Measurements from ENCODE around the gene VAMP5. TPM values are rescaled to one million over a fixed set of nuclear protein-coding genes. Genes with fewer than 3 reads are reported as not detected.
"Not testable (repeated sequence)": the region's sequence is repeated elsewhere in the genome, so short reads cannot be mapped to it uniquely, and the experiment has no call there.

VAMP5 gene
- total and polyA plus RNA-seq, 9 of the 15 experiments (the other 6 are each of a cell fraction or from before 2014, with no cell fraction given): 0.54 to 1.9 (median 1.5) TPM; not detected in 2

DNA sequence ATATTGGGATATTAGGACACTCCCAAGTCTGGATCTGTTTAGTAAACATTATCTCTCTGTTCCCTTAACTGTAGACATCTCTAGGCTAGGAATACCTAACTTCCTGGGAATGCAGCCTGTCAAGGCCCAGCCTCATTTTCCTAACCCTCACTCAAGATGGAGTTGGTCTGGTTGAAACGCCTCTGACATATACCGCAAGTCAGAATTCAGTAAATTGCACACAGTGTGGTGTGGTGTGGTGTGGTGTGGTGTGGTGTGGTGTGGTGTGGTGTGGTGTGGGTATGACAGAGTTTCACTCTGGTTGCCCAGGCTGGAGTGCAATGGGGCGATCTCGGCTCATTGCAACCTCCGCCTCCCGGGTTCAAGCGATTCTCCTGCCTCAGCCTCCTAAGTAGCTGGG lies 30.5 kb downstream of the VAMP5 start:
- H3K4me3 ChIP-seq; H4K20me1 ChIP-seq (replicated peaks; ENCODE audit: control insufficient read depth, insufficient read depth, low read length); BruUV-seq (replicated peaks); FAIRE-seq; H3K27ac ChIP-seq (ENCODE audit: extremely low read depth, low read depth, low read length); H2AFZ ChIP-seq (ENCODE audit: low read depth, low read length); H3K4me2 ChIP-seq (ENCODE audit: insufficient read depth, low read length); CTCF ChIA-PET (ENCODE audit: low intra/inter-chr PET ratio); H3K9me3 ChIP-seq (replicated peaks; ENCODE audit: control insufficient read depth, insufficient read depth, low read depth, low read length); H3K27me3 ChIP-seq (ENCODE audit: control insufficient read depth in 2 of 2, insufficient read depth in 2 of 2, low read length in 2 of 2); H3K9me1 ChIP-seq (ENCODE audit: control insufficient read depth, insufficient read depth, low read length); ATAC-seq; DNase-seq (ENCODE audit: extremely low read depth in 1 of 4, low spot score in 3 of 4); H3K9ac ChIP-seq (ENCODE audit: insufficient read depth in 1 of 2, low read depth in 2 of 2, low read length in 2 of 2); in situ Hi-C loops (cut with MboI): not testable (repeated sequence)
- WGBS (ENCODE audit: insufficient coverage, low coverage, missing lambda C conversion rate): 92% methylated on average over 7 of the region's 7 CpGs
- intact Hi-C loops (cut with micrococcal nuclease): loop anchor here (5.0 kb wide), 2 partner anchors 37 to 287 kb away; partner anchors contain the start of genes TGOLN2 and VAMP8
- Histone ChIP-seq H3K79me2 (ENCODE audit: control insufficient read depth, insufficient read depth, low read length) (peaks cover 66% of the 10 kb centered on the region), H3K4me1 (replicated peaks in 1 of 2; ENCODE audit: control insufficient read depth in 2 of 2, insufficient read depth in 2 of 2, low read length in 2 of 2) (peaks cover 11 to 33% of the 10 kb centered on the region in 2 experiments; a peak in 4 of 5 replicates), H3K36me3 (ENCODE audit: control insufficient read depth, insufficient read depth, low read length) (peaks cover 31% of the 10 kb centered on the region)
- POLR2A ChIA-PET: interaction anchor here (0.7 to 1.3 kb wide), 3 partner anchors 20 to 579 kb away, joined by 3 to 5 read pairs (median 4); partner anchors contain the start of genes GGCX and RNF181
- TF ChIP-seq CXXC5 (CRISPR knock-in tag; IDR thresholded peaks at IDR 0.05) (0 out of 2 replicates have a peak, but pooled peaks have one; percentile 14), ZNF583 (CRISPR knock-in tag; IDR thresholded peaks at IDR 0.05) (0 out of 2 replicates have a peak, but pooled peaks have one; percentile 23), DMBX1 (CRISPR knock-in tag; IDR thresholded peaks at IDR 0.05; ENCODE audit: borderline replicate concordance) (0 out of 2 replicates have a peak, but pooled peaks have one; percentile 45), SMAD4 (CRISPR knock-in tag; conservative IDR thresholded peaks at IDR 0.05) (peak; percentile 31; the same call in 1 of the 2 replicates), IFI16 (CRISPR knock-in tag; IDR thresholded peaks at IDR 0.05) (0 out of 2 replicates have a peak, but pooled peaks have one; percentile 54)
- TF ChIP-seq, protein P1, sequence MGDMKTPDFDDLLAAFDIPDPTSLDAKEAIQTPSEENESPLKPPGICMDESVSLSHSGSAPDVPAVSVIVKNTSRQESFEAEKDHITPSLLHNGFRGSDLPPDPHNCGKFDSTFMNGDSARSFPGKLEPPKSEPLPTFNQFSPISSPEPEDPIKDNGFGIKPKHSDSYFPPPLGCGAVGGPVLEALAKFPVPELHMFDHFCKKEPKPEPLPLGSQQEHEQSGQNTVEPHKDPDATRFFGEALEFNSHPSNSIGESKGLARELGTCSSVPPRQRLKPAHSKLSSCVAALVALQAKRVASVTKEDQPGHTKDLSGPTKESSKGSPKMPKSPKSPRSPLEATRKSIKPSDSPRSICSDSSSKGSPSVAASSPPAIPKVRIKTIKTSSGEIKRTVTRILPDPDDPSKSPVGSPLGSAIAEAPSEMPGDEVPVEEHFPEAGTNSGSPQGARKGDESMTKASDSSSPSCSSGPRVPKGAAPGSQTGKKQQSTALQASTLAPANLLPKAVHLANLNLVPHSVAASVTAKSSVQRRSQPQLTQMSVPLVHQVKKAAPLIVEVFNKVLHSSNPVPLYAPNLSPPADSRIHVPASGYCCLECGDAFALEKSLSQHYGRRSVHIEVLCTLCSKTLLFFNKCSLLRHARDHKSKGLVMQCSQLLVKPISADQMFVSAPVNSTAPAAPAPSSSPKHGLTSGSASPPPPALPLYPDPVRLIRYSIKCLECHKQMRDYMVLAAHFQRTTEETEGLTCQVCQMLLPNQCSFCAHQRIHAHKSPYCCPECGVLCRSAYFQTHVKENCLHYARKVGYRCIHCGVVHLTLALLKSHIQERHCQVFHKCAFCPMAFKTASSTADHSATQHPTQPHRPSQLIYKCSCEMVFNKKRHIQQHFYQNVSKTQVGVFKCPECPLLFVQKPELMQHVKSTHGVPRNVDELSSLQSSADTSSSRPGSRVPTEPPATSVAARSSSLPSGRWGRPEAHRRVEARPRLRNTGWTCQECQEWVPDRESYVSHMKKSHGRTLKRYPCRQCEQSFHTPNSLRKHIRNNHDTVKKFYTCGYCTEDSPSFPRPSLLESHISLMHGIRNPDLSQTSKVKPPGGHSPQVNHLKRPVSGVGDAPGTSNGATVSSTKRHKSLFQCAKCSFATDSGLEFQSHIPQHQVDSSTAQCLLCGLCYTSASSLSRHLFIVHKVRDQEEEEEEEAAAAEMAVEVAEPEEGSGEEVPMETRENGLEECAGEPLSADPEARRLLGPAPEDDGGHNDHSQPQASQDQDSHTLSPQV (IDR thresholded peaks at IDR 0.05): peak; percentile 50; the same call in 1 of the 2 replicates
- TF ChIP-seq, protein P2, sequence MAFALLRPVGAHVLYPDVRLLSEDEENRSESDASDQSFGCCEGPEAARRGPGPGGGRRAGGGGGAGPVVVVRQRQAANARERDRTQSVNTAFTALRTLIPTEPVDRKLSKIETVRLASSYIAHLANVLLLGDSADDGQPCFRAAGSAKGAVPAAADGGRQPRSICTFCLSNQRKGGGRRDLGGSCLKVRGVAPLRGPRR (CRISPR knock-in tag; IDR thresholded peaks at IDR 0.05): peak; percentile 48; the same call in 1 of the 2 replicates

All from K562 (cell line).